Activated CD4-positive, alpha-beta T cell treated with anti-CD3 and anti-CD28 coated beads, Interleukin-2, Interleukin-6, amounts not matched to agents 100 ng/mL and 50 ng/mL, durations not matched to agents 16 hours and 8 hours (primary cell): ENCODE measurements around the gene RSRC1.
"Not testable (repeated sequence)": the region's sequence is repeated elsewhere in the genome, so short reads cannot be mapped to it uniquely, and the experiment has no call there.

Experiments used
- DNase-seq: peaks from one replicate; pipeline ENCODE4 v3.0.0-alpha.2; 2020

RSRC1 gene

DNA sequence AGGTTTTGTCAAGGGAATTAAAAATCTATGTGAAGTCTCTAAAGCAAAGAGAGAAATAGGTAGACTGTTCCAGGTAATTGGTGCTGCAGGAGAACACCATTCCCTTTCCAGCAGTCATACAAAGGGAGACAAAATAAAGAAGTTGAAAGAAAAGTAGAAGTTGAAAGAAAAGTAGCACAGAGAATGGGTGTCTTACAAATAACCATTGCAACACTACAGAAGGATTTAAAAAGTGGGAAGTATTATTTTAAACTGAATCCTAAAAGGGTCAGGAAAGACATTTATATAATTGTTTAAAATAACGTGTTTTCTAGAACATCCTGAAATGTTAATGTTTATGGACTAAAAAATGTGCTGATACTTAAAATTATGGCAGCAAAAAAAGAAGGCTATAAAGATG lies 223.8 kb downstream of the RSRC1 start:
- DNase-seq: no peak

GRCh38 chr3:158337110-158337509 lies 227.2 kb downstream of the RSRC1 start:
- DNase-seq: no peak

GRCh38 chr3:158339638-158340037 lies 229.7 kb downstream of the RSRC1 start:
- no peak for DNase-seq

GRCh38 chr3:158340951-158341350 lies 231.1 kb downstream of the RSRC1 start:
- DNase-seq: not testable (repeated sequence)

- no peak for DNase-seq
Measured at GRCh38 chr3:158347966-158348365, 238.1 kb downstream of the RSRC1 start.

- DNase-seq: no peak
Measured at GRCh38 chr3:158350971-158351370, 241.1 kb downstream of the RSRC1 start.

DNA sequence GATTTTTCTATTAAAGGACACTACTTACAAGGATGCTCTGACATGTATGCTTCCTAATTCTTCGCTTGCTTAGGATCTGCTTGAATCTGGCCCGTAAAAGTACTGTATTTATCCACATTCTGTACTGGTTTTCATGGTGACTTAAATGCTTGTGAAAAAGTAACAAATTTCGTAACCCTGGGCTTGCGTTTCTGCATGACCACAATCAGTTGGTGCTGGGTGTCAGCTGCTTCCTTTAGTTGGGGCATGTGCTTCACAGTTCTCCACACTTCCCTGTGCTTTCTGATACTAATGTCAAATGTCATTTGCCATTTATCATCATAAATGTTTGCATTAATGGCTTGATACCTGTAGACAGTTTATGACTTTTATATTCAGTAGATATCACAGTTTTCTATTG lies 242.7 kb downstream of the RSRC1 start:
- no peak for DNase-seq

- no peak for DNase-seq
Measured at GRCh38 chr3:158354713-158355112, 244.8 kb downstream of the RSRC1 start.

DNA sequence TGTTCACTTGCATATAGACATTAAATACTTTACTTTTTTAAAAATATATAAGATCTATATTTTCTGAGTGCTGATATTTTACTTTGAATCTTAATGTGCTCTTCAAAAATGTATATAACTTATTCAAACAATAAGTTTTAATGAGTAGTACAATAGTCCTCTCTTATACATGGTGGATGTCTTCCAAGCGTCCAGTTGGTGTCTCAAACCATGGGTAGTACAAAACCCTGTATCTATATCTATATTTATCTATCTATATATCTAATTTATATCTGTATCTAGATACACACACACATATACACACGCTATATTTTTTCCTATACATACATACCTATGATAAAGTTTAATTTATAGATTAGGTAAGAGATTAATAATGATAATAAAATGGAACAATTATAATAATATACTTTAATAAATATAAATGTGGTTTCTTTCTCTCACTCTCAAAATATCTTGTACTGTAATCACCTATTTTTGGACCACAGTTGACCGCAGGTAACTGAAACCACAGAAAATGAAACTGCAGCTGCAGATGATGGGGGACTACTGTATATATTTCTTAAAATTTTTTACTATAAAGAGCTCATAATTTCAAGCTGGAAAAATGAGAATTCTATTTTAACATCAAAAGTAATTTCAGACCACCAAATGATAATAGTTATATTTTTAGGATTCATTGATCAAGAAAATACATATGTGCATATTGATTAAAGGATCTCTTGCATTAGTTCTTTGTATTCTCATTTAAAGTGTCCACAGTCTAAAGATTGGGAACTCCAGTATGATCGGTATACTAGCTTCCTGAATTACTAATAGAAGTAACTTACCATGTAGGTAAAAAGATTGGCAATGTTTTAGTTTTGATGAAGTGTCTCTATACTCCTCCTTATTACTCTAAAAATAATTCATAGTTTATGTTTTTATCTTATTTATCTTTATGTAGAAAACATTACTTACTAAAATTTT lies 246.0 kb downstream of the RSRC1 start:
- no peak for DNase-seq

GRCh38 chr3:158359339-158359738 lies 249.4 kb downstream of the RSRC1 start:
- no peak for DNase-seq

- DNase-seq: no peak
Measured at GRCh38 chr3:158360756-158361448, 251.0 kb downstream of the RSRC1 start.

- no peak for DNase-seq
Measured at GRCh38 chr3:158368271-158368670, 258.4 kb downstream of the RSRC1 start.

DNA sequence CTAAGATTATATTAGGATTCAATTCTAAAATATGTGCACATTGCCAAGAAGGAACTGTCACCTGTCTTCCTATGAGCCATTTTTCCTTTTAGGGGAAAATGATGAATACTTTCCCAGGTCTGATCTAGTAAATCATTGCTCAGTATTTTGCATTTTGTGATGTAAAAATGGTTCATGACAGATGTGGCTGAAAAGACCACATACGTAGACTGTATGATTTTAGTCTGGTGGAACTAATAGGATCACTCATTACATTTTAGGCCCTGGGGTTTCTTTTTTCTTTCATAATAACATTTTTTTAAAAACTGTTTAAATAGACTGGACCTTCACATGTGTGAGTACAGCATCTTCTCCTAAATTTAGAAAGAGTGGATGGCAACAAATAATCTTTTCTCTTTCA lies 259.4 kb downstream of the RSRC1 start:
- no peak for DNase-seq

GRCh38 chr3:158379517-158379916 lies 269.6 kb downstream of the RSRC1 start:
- no peak for DNase-seq

GRCh38 chr3:158381262-158381868 lies 271.5 kb downstream of the RSRC1 start:
- DNase-seq: no peak

DNA sequence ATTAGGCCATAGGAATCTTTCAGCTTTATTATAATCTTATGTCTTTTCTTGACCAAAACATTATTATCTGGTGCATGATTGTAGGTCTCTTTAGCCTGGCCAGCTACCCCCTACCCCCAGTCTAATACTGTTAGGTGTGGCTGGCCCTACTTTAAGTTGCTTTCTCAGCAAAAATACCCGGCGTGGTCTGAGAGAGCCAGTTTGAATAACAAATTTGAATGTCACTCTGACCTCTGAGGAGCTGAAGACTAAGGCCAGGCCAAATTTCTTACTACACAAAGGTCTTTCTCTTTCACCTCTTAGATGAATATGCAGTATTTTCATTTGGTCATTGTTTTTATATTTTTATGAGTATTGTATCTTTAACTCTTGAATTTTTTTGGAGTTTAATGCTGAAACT lies 272.6 kb downstream of the RSRC1 start:
- DNase-seq: no peak

DNA sequence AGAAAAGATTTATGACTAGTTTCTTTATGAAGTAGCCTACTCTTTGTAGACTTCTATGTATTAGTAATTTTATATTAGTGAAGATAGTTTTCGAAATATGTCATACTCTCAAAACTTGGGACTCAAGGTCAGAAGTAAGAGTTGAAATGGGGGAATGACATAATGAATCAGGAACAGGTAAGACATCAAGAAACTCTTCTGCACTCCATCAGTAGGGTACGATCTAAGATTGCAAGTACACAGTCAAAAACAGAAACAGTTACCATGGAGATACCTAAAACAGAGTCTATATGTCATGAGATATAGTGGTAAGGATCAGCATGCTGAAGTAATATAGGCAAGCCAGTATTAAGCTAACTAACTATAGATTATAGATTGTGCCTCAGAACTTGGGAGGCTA lies 274.1 kb downstream of the RSRC1 start:
- peak; percentile 36 for DNase-seq

DNA sequence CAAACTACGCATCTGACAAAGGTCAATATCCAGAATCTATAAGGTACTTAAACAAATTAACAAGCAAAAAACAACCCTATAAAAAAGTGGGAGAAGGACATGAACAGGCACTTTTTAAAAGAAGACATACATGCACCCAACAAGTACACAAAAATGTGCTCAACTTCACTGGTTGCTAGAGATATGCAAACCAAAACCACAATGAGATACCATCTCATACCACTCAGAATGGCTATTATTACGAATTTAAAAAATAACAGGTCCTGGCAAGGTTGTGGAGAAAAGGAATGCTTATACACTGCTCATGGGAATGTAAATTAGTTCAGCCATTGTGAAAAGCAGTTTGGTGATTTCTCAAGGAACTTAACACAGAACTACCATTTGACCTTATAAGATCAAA lies 285.5 kb downstream of the RSRC1 start:
- DNase-seq: no peak

- DNase-seq: no peak
Measured at GRCh38 chr3:158402590-158402989, 292.7 kb downstream of the RSRC1 start.

DNA sequence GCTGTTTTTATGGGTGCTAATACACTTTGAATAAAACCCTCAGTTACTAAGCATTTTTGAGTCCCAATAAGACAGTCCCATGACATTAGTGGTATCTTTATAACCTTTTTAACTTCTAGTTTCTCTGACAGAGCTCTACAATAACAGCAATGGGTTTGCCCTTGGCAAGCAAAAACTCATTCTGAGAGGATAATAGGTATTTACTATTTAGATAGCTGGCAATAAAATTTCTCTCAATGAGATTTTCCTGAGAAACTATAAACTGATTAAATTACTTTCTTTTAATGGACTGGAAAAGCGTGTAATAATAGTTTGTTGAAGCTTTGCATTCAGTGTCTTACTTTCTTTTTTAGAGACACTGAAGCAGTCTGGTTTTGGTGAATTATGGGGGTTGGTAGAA lies 293.1 kb downstream of the RSRC1 start:
- DNase-seq: no peak

GRCh38 chr3:158404131-158404718 lies 294.3 kb downstream of the RSRC1 start:
- DNase-seq: no peak

DNA sequence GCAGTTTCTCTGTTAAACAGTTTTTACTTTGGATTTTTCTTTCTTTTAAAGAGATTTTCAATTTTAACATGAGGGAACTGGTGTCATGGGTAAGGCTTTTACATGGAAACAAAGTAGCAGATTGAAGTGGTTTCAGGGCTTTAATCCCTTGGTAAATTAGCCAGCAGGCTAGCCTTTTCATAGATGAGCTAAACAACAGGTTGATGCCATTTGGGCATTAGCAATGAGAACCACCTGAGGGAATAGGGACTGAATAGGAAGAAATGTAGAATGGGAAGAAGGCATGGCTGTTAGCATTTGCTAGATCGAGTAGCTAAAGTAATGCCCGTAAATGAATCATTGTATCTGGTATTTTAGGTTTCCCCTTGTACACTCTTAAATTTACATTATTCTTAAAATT lies 295.6 kb downstream of the RSRC1 start:
- DNase-seq: no peak

DNA sequence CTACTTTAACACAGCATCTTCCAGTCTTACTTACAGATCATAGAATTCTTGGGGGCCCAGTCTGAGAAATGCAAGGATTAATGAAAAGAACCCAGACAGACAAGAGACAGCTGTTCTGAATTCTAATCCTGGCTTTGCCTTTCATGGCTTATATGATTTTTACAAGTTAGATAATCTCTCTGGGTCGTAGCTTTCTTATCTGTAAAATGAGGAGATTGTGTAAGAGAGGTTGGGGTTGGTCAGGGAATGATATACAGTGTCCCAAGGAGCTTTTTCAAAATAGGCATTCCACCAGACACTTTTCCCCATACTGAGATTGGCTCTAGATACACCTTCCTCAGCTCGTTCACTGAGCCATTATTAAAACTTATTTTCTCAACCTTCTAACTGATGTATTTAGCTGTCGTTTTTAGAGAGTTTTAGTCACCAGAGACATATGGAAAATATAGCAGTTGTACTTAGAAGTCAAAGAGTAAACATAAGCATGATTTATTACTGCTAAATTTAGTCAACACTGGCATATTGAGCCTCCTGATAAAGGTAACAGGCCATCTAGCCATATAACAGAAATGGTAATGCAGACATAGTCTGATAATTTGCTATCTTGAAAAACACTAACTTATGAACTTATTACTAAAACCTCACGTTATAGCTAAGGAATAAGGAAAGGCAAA lies 298.1 kb downstream of the RSRC1 start:
- DNase-seq: no peak
